Tibial nerve (tissue), 4 donors: ENCODE data around the gene DCDC2C. TPM values are rescaled to one million over a fixed set of nuclear protein-coding genes. Genes with fewer than 3 reads are reported as not detected.

ENCODE experiments used
- DNase-seq, 2 donors: peaks; one replicate each; pipeline ENCODE4 v3.0.0-alpha.2; 2019; ENCODE audit warnings: low spot score in 2 of 2
- H3K27ac ChIP-seq, 4 donors: fragments of 200-600 bp; sonication (generic) in 3 of 4; one replicate each; pipeline ENCODE4 v1.5.1; 2017 to 2019; ENCODE audit warnings: mild to moderate bottlenecking in 1 of 4
- H3K27me3 ChIP-seq, 2 donors: fragments of 200-600 bp; sonication (generic) in 1 of 2; one replicate each; pipeline versions ENCODE4 v1.5.1 to v1.6.0; 2017 to 2019
- H3K36me3 ChIP-seq, 3 donors: fragments of 200-600 bp; sonication (generic); one replicate each; pipeline ENCODE4 v1.5.1; 2018 to 2019
- H3K4me1 ChIP-seq, 4 donors: fragments of 200-600 bp; sonication (generic) in 3 of 4; one replicate each; pipeline ENCODE4 v1.5.1; 2017 to 2019
- H3K4me3 ChIP-seq, 4 donors: fragments of 200-600 bp; sonication (generic) in 3 of 4; one replicate each; pipeline ENCODE4 v1.5.1; 2017 to 2019; ENCODE audit warnings: mild to moderate bottlenecking in 1 of 4, moderate library complexity in 1 of 4
- H3K9me3 ChIP-seq, 4 donors: fragments of 200-600 bp; sonication (generic) in 3 of 4; one replicate each; pipeline ENCODE4 v1.5.1; 2017 to 2019
- CTCF ChIP-seq, 5 experiments: fragments of 200-600 bp in 3 of 5; fragments of 450-650 bp in 2 of 5; sonication (generic) in 3 of 5; IDR thresholded peaks; one replicate each; pipeline ENCODE4 v1.5.1; 2016 to 2019; ENCODE audit warnings: antibody characterized with exemption in 5 of 5, mild to moderate bottlenecking in 3 of 5, moderate library complexity in 2 of 5
- EP300 ChIP-seq, 2 donors: sonication (generic); formaldehyde crosslinking; IDR thresholded peaks; one replicate each; pipeline ENCODE4 v1.6.1; 2017; ENCODE audit warnings: antibody characterized with exemption in 2 of 2, mild to moderate bottlenecking in 1 of 2
- POLR2A ChIP-seq, 2 donors: fragments of 450-650 bp; IDR thresholded peaks; one replicate each; pipeline ENCODE4 v1.6.1; 2017; ENCODE audit warnings: antibody characterized with exemption in 2 of 2, mild to moderate bottlenecking in 2 of 2, moderate library complexity in 2 of 2
- WGBS, 2 donors: methylation state at CpG; one replicate each; pipeline ENCODE4 v1.1.5; 2018; 5-methylcytosine and 5-hydroxymethylcytosine counted together
- total RNA-seq, 4 donors: library from RNA; depleted of rRNA; stranded (reverse); fragments of >200 nt; gene quantifications; one replicate each; pipeline ENCODE4 v1.1.0, GENCODE V29; 2016

The DCDC2C gene
- total RNA-seq, 4 donors from 2014 or later = 2.9 to 22.3 (median 5.6) TPM

GRCh38 chr2:3679616-3680393 lies 23.6 kb upstream of the DCDC2C start:
- no peaks in the 10 kb centered on the region for H3K27me3 ChIP-seq
- H3K9me3 ChIP-seq = no peaks in the 10 kb centered on the region
- H3K4me1 ChIP-seq = no peaks in the 10 kb centered on the region
- H3K27ac ChIP-seq = no peak overlapping the region
- H3K4me3 ChIP-seq = no peak overlapping the region
- H3K36me3 ChIP-seq = no peaks in the 10 kb centered on the region
- DNase-seq = no peak
- TF ChIP-seq POLR2A (IDR thresholded peaks at IDR 0.05) (no peak), CTCF (IDR thresholded peaks at IDR 0.05) (no peak), EP300 (IDR thresholded peaks at IDR 0.05) (no peak)
- WGBS, 2 donors = 83 to 84% methylated on average over 23 of the region's 23 CpGs

GRCh38 chr2:3680548-3681345 lies 22.6 kb upstream of the DCDC2C start:
- DNase-seq = no peak
- TF ChIP-seq EP300 (IDR thresholded peaks at IDR 0.05) (no peak), CTCF (IDR thresholded peaks at IDR 0.05) (no peak), POLR2A (IDR thresholded peaks at IDR 0.05) (no peak)

GRCh38 chr2:3681625-3682024 lies 21.8 kb upstream of the DCDC2C start:
- TF ChIP-seq POLR2A (IDR thresholded peaks at IDR 0.05) (no peak), CTCF (IDR thresholded peaks at IDR 0.05) (no peak), EP300 (IDR thresholded peaks at IDR 0.05) (no peak)
- no peaks in the 10 kb centered on the region for H3K4me1 ChIP-seq
- no peak for DNase-seq
- no peak overlapping the region for H3K27ac ChIP-seq
- WGBS, 2 donors = 87 to 90% methylated on average over 5 of the region's 5 CpGs
- H3K4me3 ChIP-seq = no peak overlapping the region
- no peaks in the 10 kb centered on the region for H3K9me3 ChIP-seq
- no peaks in the 10 kb centered on the region for H3K36me3 ChIP-seq
- H3K27me3 ChIP-seq = no peaks in the 10 kb centered on the region

More at GRCh38 chr2:3680548-3681345, 22.6 kb upstream of the DCDC2C start:
- H3K4me3 ChIP-seq = no peak overlapping the region
- 91 to 94% methylated on average over 18 of the region's 18 CpGs for WGBS, 2 donors
- H3K27ac ChIP-seq = no peak overlapping the region
- no peaks in the 10 kb centered on the region for H3K36me3 ChIP-seq
- H3K4me1 ChIP-seq = no peaks in the 10 kb centered on the region
- no peaks in the 10 kb centered on the region for H3K9me3 ChIP-seq
- no peaks in the 10 kb centered on the region for H3K27me3 ChIP-seq

GRCh38 chr2:3682811-3683210 lies 20.6 kb upstream of the DCDC2C start:
- H3K27ac ChIP-seq = no peak overlapping the region
- H3K36me3 ChIP-seq = no peaks in the 10 kb centered on the region
- DNase-seq = no peak
- 75 to 76% methylated on average over 6 of the region's 6 CpGs for WGBS, 2 donors
- TF ChIP-seq CTCF (IDR thresholded peaks at IDR 0.05) = no peak
- no peak for TF ChIP-seq EP300 (IDR thresholded peaks at IDR 0.05)
- TF ChIP-seq POLR2A (IDR thresholded peaks at IDR 0.05) = no peak
- no peaks in the 10 kb centered on the region for H3K9me3 ChIP-seq
- H3K27me3 ChIP-seq = no peaks in the 10 kb centered on the region
- no peaks in the 10 kb centered on the region for H3K4me1 ChIP-seq
- no peak overlapping the region for H3K4me3 ChIP-seq
